NCI-H146 treated with DMSO at 0.1 percent for 48 hours (cell line): Measurements from ENCODE around the gene USP4.
"Not testable (repeated sequence)": the region's sequence is repeated elsewhere in the genome, so short reads cannot be mapped to it uniquely, and the experiment has no call there.

Source experiments
- DNase-seq: peaks from one replicate; lab custom pipeline; 2025; ENCODE audit not compliant: unreplicated experiment; lab: John Stamatoyannopoulos, UW

Gene USP4

DNA sequence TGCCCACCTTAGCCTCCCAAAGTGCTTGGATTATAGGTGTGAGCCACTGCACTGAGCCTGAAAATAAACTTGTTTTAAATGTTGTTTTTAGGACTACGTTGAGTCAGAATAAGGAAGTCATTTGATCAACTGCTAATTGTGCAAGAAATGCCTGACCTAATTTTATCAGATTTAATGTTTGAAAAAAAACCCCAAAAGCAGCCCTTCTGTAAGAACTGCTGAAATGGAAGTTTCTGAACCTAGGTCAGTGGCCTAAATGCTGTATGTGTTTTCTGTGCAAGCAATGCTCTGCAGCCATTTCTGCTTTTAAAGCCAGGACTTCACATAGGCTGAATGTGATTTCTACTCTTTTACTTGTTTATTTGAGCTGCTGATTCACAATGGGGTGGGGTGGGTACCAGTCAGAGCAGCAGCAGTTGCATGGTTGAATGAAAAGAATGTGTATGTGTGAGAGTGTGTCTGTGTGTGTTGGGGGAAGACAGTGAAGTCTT lies 11.7 kb upstream of the USP4 start:
- no peak for DNase-seq

DNA sequence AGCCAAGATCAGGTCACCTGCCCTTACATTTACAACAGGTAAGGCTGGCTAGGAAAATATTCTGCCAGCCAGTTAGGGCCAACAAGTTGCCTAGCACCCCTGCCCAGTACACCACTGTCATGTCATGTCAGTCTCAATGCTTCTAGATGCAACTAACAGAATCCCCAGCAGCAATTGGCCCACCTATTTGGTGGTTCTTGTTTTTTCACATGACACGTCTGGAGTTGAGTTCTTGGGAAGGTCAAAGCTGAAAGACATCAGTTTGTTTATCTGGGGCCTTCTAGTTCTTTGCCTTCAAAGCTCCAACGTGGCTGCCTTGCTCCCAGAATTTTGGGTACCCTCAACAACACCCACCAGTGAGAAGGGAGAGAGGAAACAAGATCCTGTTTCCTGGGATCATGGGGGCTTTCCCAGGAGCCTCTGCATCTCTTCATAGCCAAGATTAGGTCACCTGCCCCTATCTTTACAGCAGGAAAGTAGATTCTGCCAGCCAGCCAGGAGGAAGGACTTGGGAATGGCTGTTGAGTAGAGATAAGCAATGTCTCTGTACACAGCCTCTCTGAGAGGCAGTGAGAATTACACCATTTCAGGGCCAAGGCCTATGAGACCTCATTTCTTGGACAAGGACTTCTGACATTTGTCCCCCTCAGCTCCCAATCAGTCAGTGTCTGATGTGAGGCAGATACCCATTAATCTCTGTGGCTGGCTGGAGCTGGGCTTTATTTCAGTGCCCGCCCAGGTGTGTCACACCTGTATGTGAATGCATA lies 9.7 kb upstream of the USP4 start:
- no peak for DNase-seq

DNA sequence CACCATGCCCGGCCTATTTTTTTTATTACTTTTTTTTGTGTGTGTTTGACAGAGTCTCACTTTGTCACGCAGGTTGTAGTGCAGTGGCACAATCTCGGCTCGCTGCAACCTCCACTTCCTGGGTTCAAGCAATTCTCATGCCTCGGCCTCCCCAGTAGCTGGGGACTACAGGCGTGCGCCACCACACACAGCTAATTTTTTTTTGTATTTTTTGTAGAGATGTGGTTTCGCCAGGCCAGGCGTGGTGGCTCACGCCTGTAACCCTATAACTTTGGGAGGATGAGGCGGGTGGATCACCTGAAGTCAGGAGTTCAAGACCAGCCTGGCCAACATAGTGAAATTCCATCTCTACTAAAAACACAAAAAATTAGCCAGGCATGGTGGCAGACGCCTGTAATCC lies 8.5 kb upstream of the USP4 start:
- not testable (repeated sequence) for DNase-seq

DNA sequence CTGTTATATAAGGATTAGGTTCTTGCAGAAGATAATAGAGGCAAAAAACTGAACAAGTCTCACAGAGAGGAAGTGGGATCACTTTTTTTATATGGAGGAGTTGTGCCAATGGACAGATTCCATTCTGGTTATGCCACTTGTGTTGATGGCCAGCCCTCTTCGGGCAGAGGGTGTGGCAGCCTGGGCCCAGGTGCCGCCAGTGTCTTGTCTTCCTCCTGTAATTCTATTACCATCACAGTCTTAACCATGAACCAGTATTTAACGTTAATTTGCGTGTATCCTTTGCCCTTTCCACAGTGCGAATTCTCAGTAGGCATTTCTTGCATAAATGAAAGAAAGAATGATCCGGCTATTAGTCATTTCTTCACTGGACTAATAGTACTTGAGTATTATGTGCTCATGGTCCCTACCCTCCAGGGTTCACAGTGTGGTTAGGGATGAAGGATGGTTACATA lies 7.0 kb upstream of the USP4 start:
- DNase-seq, result no peak

DNA sequence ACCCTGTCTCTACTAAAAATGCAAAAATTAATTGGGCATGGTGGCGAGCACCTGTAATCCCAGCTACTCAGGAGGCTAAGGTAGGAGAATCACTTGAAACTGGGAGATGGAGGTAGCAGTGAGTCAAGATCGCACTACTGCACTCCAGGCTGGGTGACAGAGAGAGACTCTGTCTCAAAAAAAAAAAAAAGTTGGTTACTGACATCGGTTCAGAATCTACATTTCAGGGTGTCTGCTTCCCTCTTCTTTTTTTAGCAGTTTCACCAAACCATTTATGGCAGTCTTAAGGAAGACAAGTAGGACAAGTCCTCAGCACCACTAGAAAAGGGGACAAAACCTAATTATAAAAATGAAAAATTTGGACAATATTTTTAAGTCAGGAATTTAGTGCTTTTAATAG lies 3.3 kb upstream of the USP4 start:
- DNase-seq, result no peak

DNA sequence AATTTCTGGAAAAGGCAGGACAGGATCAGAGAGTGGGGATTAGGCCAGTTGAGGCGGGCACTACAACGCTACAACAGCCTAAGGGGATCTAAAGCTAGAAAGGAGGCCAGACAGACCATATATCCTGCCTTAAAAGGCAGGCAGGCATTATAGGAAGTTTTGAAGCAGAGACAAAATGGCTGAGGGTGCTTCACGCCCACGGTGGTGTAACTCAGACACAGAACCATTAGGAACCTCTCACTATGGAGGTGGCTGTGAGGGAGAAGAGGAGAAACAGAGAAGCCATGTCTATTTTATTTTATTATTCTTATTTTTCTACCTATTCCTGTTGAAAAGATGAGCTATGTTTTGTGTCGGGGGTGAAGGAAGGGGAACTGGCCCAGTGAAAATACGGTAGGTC lies 2.1 kb upstream of the USP4 start:
- DNase-seq, result no peak

DNA sequence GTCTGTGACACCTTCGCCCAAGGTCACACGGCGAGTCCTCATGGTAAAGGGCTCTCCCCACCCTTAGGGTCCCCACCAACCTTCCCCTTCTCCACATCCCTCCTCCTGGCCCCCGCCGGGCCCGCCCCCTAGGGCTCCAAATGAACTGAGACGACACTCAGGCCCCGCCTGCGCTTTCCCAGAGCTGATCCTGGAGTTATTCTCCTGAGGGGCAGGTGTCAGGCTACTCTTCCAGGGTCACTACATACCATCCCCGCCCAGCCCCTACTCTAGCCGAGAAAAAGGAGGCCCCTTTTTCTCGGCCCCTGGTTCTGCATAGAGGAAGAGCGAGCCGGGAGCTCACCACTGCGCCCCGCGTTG lies 292 bp downstream of the USP4 start:
- DNase-seq, result no peak

DNA sequence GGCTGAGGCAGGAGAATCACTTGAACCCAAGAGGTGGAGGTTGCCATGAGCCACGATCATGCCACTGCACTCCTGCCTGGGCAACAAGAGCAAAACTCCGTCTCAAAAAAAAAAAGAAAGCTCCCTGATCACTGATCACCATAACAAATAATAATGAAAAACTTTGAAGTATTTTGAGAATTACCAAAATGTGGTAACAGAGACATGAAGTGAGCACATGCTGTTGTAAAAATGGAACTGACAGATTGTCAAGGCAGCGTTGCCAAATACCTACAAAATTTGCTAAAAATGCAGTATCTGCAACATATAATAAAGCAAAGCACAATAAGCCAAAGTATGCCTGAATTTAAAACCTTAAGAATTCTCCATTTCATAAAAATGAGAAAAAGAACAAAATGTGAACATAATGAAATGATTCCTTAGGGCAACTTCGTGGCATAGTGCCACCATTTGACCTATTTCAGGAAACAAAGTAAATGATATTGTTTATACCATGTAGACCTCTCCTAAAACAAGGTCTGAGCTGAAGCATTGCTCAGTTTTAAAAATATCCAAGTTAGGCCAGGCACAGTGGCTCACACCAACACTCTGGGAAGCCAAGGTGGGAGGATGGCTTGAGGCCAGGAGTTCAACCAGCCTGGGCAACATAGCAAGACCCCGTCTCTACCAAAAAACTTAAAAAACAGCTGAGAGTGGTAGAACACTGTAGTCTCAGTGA lies 5.8 kb downstream of the USP4 start:
- DNase-seq, result no peak

DNA sequence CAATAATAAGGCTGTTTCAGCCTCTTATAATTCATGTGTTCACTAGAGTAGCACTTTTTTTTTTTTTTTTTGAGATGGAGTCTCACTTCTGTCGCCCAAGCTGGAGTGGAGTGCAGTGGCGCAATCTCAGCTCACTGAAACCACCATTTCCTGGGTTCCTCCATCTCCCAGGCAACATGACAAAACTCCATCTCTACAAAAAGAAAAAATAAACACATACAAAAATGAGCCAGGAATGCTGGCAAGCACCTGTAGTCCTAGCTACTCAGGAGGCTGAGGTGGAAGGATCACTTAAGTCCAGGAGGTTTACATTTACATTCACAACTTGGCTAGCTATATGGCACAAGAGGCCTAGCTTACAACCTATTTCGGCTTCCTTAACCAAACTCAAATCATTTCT lies 6.8 kb downstream of the USP4 start:
- DNase-seq, result no peak

DNA sequence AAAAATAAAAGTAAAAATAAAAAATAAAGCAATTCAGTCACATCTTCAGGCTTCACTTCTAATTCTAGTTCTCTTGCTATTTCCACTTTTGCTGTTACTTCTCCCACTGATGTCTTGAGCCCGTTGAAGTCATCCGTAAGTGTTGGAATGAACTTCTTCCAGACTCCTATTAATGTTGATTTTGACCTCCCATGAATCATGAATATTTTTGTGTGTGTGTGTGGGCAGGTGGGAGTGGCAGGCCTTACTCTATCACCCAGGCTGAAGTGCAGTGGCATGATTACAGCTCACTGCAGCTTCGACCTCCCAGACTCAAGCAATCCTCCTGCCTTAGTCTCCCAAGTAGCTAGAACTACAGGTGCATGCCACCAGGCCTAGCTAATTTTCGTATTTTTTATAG lies 10.7 kb downstream of the USP4 start:
- DNase-seq, result no peak

DNA sequence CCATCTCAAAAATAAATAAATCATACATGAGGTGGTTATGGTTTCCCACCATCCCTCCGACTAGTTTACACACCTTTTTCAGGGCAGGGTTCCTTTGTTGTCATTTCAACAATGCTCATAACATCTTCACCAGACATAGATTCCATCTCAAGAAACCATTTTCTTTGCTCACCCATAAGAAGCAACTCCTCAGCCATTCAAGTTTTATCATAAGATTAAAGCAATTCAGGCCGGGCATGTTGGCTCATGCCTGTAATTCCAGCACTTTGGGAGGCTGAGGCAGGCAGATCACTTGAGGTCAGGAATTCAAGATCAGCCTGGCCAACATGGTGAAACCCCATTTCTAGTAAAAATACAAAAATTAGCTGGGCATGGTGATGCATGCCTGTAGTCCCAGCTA lies 11.5 kb downstream of the USP4 start:
- not testable (repeated sequence) for DNase-seq

DNA sequence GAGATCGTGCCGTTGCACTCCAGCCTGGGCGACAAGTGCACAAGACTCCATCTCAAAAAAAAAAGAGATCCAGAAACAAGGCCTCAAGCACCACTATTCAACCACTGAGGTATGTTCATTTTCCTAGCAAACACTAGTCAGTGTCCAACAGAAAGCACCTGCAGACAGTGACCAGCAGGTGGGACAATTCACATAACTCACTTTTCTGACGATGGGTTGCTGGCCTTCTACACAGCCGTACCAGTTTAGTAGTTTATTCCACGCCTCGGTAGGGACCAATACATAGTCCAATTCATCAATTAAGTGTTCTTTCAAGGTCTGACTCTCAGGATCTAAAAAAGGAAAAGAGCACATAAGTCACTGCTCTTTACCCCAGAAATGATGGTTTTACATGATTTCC lies 12.4 kb downstream of the USP4 start:
- DNase-seq, result no peak

DNA sequence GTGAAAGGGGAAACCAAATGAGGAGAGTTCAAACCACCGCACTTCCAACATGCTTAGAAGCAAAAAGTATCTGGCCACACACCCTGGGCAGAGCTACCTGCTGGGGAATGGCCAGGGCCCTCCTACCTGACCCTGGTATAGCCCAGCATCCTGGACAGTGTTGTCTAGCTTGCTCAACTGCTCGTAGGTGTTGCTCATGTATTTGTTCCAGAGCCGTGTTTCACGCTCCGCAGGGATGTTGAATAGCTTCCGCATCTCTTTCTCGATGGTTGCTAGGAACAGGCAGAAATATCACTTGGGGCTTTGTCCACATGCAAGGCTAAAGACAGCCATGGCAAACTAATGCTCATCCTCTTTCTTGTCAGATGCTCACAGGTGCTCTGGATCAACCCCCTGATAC lies 15.1 kb downstream of the USP4 start:
- no peak for DNase-seq

DNA sequence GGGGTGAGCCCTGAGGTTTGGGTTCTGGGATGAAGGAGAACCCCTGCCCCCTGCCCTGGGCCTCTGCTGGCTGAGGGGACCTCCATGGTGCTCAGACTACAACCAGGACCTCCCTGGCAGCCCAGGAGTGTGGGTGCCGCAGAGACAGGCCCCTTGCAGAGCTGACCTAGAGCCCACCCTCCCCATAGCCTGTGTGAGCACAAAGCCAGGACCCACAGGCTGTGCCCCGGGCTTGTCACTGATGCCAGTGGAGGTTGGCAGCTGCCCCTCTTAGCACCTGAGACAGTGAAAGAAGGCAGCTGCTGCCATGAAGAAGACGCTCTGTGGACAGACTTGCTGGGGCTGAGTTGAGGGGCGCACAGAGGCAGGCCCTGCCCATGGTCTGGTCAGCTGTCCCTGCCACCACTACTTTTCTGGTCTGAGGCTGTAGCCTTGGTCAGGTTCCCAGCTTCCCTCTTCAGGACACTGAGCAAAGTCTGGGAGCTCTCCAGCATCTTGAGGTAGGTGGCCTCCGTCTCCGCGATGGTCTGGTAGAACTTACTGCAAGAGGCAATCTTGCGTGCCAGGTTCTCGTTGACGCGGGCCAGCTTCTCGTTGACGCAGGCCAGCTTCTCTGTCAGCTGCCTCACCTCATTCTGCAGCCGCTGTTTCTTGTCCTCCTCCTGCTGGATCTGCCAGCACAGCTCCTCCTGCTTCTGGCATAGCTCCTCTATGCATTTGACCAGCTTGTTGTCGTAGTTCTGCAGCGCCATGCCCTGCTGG lies 23.0 kb downstream of the USP4 start:
- DNase-seq, result no peak

DNA sequence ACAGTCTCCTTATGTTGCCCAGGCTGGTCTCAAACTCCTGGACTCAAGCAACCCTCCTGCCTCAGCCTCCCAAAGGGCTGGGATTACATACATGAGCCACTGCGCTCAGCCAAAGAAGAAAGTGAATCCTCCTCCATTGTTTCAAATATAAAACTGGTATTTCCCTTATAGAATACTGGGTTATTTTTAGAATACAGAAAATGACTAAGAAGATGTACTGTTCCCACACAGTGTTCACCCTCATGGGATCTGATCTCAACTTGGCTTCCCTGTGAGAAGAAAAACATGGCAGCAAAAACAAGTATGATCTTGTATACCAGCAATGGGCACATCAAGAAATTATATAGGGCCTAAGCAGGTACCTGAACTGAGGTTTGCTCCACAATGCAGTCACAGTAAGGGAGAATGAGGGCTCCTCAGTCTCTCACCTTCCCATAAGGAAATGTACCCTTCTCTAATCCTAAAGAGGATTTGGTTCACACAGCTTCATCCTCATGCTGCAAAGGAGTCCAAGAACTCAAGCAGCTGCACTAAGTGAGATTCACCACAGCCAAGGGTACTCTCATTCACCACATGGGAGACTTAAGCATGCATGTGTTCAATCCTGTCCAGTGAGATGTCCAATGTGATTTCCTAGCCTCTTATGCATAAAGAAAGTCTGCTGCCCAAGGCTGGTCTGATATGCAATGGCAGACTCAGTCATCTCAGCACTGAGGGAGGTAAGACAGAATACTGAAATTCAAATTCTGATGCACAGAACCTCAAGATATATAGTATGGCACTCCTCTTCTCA lies 25.8 kb downstream of the USP4 start:
- DNase-seq, result no peak

DNA sequence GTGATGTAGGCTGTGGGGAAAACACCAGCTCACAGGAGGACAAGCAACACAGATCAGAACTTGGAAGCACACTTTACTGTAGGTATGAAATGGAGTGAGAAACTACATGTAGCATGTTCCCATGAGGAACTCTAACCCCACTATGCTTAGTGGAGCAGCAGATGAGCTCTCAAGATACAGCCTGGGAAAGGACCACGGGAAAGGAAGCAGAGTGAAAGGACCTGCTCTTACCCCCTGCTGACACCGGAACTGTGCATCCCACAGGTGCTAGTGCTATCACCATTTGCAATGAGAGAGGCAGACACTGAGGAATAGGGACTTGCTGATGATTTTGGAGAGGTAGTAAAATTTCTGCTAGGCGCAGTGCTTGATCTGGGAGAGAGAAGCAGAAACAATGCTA lies 28.6 kb downstream of the USP4 start:
- no peak for DNase-seq

DNA sequence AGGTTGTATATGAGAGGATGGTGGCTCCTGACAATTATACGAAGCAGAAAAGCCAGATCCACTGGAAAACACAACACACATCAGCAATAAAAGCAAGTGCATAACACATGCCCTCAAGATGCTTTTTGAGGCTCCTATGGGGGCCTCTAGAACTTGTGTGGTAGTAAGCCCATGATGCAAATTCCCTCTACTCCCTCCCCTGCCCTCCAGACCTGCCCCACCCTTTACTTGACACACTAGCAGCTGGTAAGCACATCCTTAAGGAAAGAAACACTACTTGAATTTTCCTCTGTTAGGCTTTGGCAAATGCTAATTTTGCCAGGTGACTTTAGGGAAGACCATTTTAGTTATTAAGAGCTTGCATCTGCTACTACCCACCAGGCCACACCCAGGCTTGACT lies 29.2 kb downstream of the USP4 start:
- DNase-seq, result no peak

DNA sequence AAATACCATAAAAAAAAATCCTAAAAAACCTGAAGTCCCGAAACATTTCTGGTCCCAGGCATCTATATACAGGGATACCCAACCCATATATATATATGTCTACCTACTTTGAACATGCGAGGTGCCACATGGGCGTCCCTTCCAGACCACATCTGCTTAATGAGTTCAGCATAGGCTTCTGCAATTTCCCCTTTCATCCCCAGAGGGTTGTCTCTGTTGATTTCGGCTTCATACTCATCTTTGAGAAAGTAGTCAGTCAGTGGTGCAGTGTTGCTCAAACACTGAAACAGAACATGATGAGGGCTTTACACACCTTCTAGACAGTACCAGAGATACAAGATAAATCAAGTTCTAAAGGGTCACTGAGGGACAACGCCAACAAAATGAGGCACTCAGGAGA lies 34.2 kb downstream of the USP4 start:
- DNase-seq, result no peak

DNA sequence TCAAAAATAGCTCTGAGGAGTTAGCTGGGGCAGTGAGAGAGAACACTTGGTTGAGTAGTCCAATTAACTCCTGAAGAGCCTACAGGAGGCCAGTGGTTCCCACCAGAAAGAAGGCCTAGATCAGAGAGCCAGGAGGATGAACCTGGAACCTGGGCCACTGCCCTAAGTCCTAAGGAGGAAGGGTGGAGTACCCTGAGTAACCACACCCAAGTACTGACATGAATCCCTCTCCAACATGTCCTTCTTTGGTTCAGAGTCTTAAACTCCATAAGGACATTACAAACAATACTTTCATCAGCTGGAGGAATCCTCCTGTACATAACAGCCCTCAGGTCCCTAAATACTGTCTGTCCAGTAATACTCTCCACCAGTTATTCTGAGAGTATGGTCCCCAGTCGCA lies 37.2 kb downstream of the USP4 start:
- DNase-seq, result no peak

DNA sequence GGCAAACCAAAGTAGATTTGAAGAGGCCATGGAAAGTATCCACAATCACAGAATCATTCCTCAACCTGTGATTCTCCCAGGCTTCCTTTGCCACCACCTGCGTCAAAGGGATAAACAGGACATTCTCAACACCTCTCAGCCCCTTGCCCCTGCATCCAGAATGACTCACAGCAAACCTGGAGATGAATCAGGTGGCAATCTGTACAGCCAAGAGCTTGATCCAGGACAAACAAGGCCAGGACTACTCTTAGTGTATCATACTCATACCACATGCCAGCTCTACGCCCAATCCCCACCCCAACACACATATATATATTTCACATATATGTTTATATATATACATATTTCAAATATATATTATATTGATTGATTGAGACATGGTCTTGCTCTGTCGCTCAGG lies 39.3 kb downstream of the USP4 start:
- no peak for DNase-seq

DNA sequence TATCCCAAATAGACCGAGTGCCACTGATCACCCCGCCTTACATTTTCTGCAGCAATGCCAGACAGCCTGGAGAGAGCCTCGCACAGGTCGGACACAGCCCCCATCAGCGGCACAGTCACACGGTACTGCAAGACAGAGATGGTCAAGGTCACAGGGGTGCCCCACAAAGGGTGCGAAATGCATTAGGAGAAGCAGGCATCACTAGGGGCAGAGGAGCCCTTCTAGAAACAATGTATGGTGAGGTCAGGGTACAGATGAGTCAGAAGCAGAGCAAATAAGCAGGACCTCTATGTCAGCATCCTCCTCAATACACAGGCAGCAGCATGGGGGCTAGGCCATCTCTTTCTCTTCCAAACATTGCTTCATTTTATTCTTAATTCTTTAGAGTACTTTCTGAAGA lies 41.3 kb downstream of the USP4 start:
- no peak for DNase-seq
